ENCODE data around the gene NOP53. TPM values are rescaled to one million over a fixed set of nuclear protein-coding genes. Genes with fewer than 3 reads are reported as not detected.
A peak's percentile ranks its signal among the peaks of the same experiment; 100 is the strongest.
"Not testable (repeated sequence)": the region's sequence is repeated elsewhere in the genome, so short reads cannot be mapped to it uniquely, and the experiment has no call there.

Gene NOP53
- total and polyA plus RNA-seq, 7 experiments from 2014 or later, result 316 to 1,143 (median 681) TPM

GRCh38 chr19:47716270-47716937 is 28.9 kb upstream of the NOP53 start:
- H3K27me3 Mint-ChIP-seq, result peaks cover 32 to 59% (median 50%) of the 10 kb centered on the region in 5 donors
- ATAC-seq, result no peak

GRCh38 chr19:47718415-47719046 is 26.8 kb upstream of the NOP53 start:
- H3K4me1 ChIP-seq (ENCODE audit: control insufficient read depth in 2 of 2, insufficient read depth in 2 of 2, low read length in 2 of 2); H3K36me3 Mint-ChIP-seq; H3K4me3 ChIP-seq (ENCODE audit: low read length); H3K4me1 Mint-ChIP-seq; DNase-seq; H3K27ac Mint-ChIP-seq; H3K4me3 Mint-ChIP-seq; H3K9me3 ChIP-seq (ENCODE audit: control insufficient read depth in 2 of 3, low read length in 3 of 3); H3K27ac ChIP-seq (ENCODE audit: low read depth, low read length); intact Hi-C loops (cut with micrococcal nuclease); H3K36me3 ChIP-seq (ENCODE audit: control insufficient read depth in 2 of 3, insufficient read depth in 3 of 3, low read length in 3 of 3); ATAC-seq; H3K27me3 ChIP-seq (ENCODE audit: control insufficient read depth in 2 of 2, insufficient read depth in 2 of 2, low read length in 2 of 2); POLR2A ChIA-PET: not testable (repeated sequence)
- Mint-ChIP-seq H3K27me3 (peaks cover 22 to 42% (median 38%) of the 10 kb centered on the region in 5 donors), H3K9me3 (peaks cover 0 to 20% (median 5%) of the 10 kb centered on the region in 11 donors)
- CTCF ChIA-PET, result interaction anchor here (1.0 kb wide), 1 partner anchor 9 kb away, joined by 4 read pairs; no protein-coding TSS in a partner anchor

More at GRCh38 chr19:47716270-47716937, 28.9 kb upstream of the NOP53 start:
- POLR2A ChIA-PET, result no interaction called here
- intact Hi-C loops (cut with micrococcal nuclease), result no loop called here
- Histone ChIP-seq H3K27ac (ENCODE audit: low read depth, low read length) (no peak overlapping the region), H3K4me3 (ENCODE audit: low read length) (no peak overlapping the region), H3K36me3 (ENCODE audit: control insufficient read depth in 2 of 3, insufficient read depth in 3 of 3, low read length in 3 of 3) (no peaks in the 10 kb centered on the region), H3K27me3 (ENCODE audit: control insufficient read depth in 2 of 2, insufficient read depth in 2 of 2, low read length in 2 of 2) (peaks cover 0 to 4% of the 10 kb centered on the region in 2 donors), H3K4me1 (ENCODE audit: control insufficient read depth in 2 of 2, insufficient read depth in 2 of 2, low read length in 2 of 2) (no peaks in the 10 kb centered on the region), H3K9me3 (ENCODE audit: control insufficient read depth in 2 of 3, low read length in 3 of 3) (peaks cover 0 to 10% (median 0%) of the 10 kb centered on the region in 3 experiments)
- CTCF ChIA-PET, result interaction anchor here (1.1 to 1.2 kb wide), 2 partner anchors 82 to 205 kb away, joined by 3 to 4 read pairs; no protein-coding TSS in a partner anchor
- peaks cover 0 to 20% (median 5%) of the 10 kb centered on the region in 11 donors for H3K9me3 Mint-ChIP-seq
- H3K27ac Mint-ChIP-seq, result no peak overlapping the region
- peak overlapping the region in 1 of 10 donors; percentile 25 for H3K4me3 Mint-ChIP-seq
- peaks cover 0 to 9% (median 0%) of the 10 kb centered on the region in 5 donors for H3K36me3 Mint-ChIP-seq
- H3K4me1 Mint-ChIP-seq, result peaks cover 0 to 11% (median 4%) of the 10 kb centered on the region in 7 donors
- DNase-seq, result no peak

- DNase-seq (no peak), ATAC-seq (no peak)
- no peaks in the 10 kb centered on the region for H3K36me3 ChIP-seq (ENCODE audit: control insufficient read depth in 2 of 3, insufficient read depth in 3 of 3, low read length in 3 of 3)
- no peak overlapping the region for H3K27ac ChIP-seq (ENCODE audit: low read depth, low read length)
- no peaks in the 10 kb centered on the region for H3K4me1 ChIP-seq (ENCODE audit: control insufficient read depth in 2 of 2, insufficient read depth in 2 of 2, low read length in 2 of 2)
- POLR2A ChIA-PET, result no interaction called here
- H3K9me3 ChIP-seq (ENCODE audit: control insufficient read depth in 2 of 3, low read length in 3 of 3), result peaks cover 0 to 3% (median 0%) of the 10 kb centered on the region in 3 experiments
- intact Hi-C loops (cut with micrococcal nuclease), result no loop called here
- Mint-ChIP-seq H3K27me3 (peaks cover 15 to 35% (median 32%) of the 10 kb centered on the region in 5 donors), H3K4me3 (no peak overlapping the region), H3K36me3 (peaks cover 0 to 7% (median 0%) of the 10 kb centered on the region in 5 donors), H3K4me1 (peaks cover 0 to 3% (median 0%) of the 10 kb centered on the region in 7 donors), H3K27ac (no peak overlapping the region), H3K9me3 (peaks cover 0 to 13% (median 5%) of the 10 kb centered on the region in 11 donors)
- no peaks in the 10 kb centered on the region for H3K27me3 ChIP-seq (ENCODE audit: control insufficient read depth in 2 of 2, insufficient read depth in 2 of 2, low read length in 2 of 2)
- CTCF ChIA-PET, result no interaction called here
- H3K4me3 ChIP-seq (ENCODE audit: low read length), result no peak overlapping the region
These were observed 26.1 kb upstream of the NOP53 start for GRCh38 chr19:47719047-47719859.

- no peak for ATAC-seq
- POLR2A ChIA-PET, result no interaction called here
- H3K27ac Mint-ChIP-seq, result no peak overlapping the region
- H3K27ac ChIP-seq (ENCODE audit: low read depth, low read length), result no peak overlapping the region
- intact Hi-C loops (cut with micrococcal nuclease), result no loop called here
- H3K36me3 Mint-ChIP-seq, result no peaks in the 10 kb centered on the region
- no peaks in the 10 kb centered on the region for H3K9me3 ChIP-seq (ENCODE audit: control insufficient read depth in 2 of 3, low read length in 3 of 3)
- H3K4me3 Mint-ChIP-seq, result no peak overlapping the region
- peaks cover 0 to 3% (median 0%) of the 10 kb centered on the region in 7 donors for H3K4me1 Mint-ChIP-seq
- no peaks in the 10 kb centered on the region for H3K36me3 ChIP-seq (ENCODE audit: control insufficient read depth in 2 of 3, insufficient read depth in 3 of 3, low read length in 3 of 3)
- H3K27me3 Mint-ChIP-seq, result peaks cover 3 to 24% (median 21%) of the 10 kb centered on the region in 5 donors
- peaks cover 0 to 2% (median 0%) of the 10 kb centered on the region in 11 donors for H3K9me3 Mint-ChIP-seq
- no peak for DNase-seq
- H3K4me3 ChIP-seq (ENCODE audit: low read length), result no peak overlapping the region
- no peaks in the 10 kb centered on the region for H3K27me3 ChIP-seq (ENCODE audit: control insufficient read depth in 2 of 2, insufficient read depth in 2 of 2, low read length in 2 of 2)
- CTCF ChIA-PET, result no interaction called here
- H3K4me1 ChIP-seq (ENCODE audit: control insufficient read depth in 2 of 2, insufficient read depth in 2 of 2, low read length in 2 of 2), result no peaks in the 10 kb centered on the region
These were observed 24.5 kb upstream of the NOP53 start for GRCh38 chr19:47720669-47721422.

GRCh38 chr19:47723581-47723940 is 21.8 kb upstream of the NOP53 start:
- ChIA-PET CTCF (interaction anchor here (0.5 to 2.3 kb wide), 3 partner anchors 11 to 15 kb away, joined by 3 to 9 read pairs (median 3); partner anchors contain the start of gene EHD2), POLR2A (no interaction called here)
- Mint-ChIP-seq H3K4me1 (peaks cover 0 to 9% (median 0%) of the 10 kb centered on the region in 7 donors), H3K36me3 (no peaks in the 10 kb centered on the region), H3K27ac (no peak overlapping the region), H3K27me3 (peaks cover 0 to 21% (median 13%) of the 10 kb centered on the region in 5 donors), H3K9me3 (peaks cover 0 to 2% (median 0%) of the 10 kb centered on the region in 11 donors), H3K4me3 (peak overlapping the region in 1 of 10 donors; percentile 66)
- Histone ChIP-seq H3K27me3 (ENCODE audit: control insufficient read depth in 2 of 2, insufficient read depth in 2 of 2, low read length in 2 of 2) (no peaks in the 10 kb centered on the region), H3K4me3 (ENCODE audit: low read length) (no peak overlapping the region), H3K36me3 (ENCODE audit: control insufficient read depth in 2 of 3, insufficient read depth in 3 of 3, low read length in 3 of 3) (no peaks in the 10 kb centered on the region), H3K27ac (ENCODE audit: low read depth, low read length) (no peak overlapping the region), H3K4me1 (ENCODE audit: control insufficient read depth in 2 of 2, insufficient read depth in 2 of 2, low read length in 2 of 2) (no peaks in the 10 kb centered on the region), H3K9me3 (ENCODE audit: control insufficient read depth in 2 of 3, low read length in 3 of 3) (no peaks in the 10 kb centered on the region)
- intact Hi-C loops (cut with micrococcal nuclease), result no loop called here
- ATAC-seq (peak; percentile 40), DNase-seq (no peak)
